ENCODE data around the gene TUBE1. TPM values are rescaled to one million over a fixed set of nuclear protein-coding genes. Genes with fewer than 3 reads are reported as not detected.

The TUBE1 gene
- total RNA-seq, 4 donors from 2014 or later = 33.6 to 75.1 (median 54.0) TPM

DNA sequence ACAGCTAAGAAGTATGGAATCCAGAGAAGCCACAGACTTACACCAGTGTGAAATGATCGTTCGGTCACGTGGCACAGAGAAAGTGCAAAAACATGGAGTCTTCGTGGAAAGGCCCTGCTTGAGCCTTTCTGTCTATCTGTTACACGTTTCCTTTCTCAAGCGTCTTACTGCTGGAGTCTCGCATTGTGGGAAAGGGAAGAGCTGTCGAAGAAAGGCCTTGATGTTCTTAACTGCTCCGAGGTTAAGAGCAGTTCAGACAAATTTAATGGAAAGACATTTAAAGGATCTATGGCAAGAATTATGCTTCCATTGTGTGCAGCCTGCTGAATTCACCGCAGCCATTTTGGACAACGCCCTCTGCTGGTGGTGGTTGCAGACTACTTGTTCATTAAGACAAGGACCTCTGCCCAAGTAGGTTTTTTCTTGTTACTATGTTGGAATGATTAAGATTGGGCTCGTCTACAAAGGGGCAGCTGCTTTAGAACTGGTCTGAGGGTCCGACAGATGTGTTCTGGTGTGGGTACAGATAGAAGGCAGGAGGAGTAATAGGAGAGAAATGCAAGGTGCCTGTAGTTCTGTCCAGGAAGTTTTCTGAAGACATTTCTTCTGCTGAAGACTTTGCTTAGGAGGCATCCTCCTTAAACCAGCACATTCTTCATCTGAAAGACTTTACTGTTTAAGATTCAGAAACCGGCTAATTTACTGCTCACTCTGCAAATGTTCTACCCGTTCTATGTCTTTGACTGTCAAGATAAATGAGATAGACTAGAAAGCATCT is 58.0 kb downstream of the TUBE1 start:
- DNase-seq = peak in 1 of 2 donors; percentile 60
- no peak overlapping the region for H3K27ac ChIP-seq
- intact Hi-C loops (cut with DNase I; ENCODE audit: low total_unique reads) = no loop called here
- no peaks in the 10 kb centered on the region for H3K27me3 ChIP-seq
- no peaks in the 10 kb centered on the region for H3K9me3 ChIP-seq
- TF ChIP-seq, protein P1, sequence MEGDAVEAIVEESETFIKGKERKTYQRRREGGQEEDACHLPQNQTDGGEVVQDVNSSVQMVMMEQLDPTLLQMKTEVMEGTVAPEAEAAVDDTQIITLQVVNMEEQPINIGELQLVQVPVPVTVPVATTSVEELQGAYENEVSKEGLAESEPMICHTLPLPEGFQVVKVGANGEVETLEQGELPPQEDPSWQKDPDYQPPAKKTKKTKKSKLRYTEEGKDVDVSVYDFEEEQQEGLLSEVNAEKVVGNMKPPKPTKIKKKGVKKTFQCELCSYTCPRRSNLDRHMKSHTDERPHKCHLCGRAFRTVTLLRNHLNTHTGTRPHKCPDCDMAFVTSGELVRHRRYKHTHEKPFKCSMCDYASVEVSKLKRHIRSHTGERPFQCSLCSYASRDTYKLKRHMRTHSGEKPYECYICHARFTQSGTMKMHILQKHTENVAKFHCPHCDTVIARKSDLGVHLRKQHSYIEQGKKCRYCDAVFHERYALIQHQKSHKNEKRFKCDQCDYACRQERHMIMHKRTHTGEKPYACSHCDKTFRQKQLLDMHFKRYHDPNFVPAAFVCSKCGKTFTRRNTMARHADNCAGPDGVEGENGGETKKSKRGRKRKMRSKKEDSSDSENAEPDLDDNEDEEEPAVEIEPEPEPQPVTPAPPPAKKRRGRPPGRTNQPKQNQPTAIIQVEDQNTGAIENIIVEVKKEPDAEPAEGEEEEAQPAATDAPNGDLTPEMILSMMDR (IDR thresholded peaks at IDR 0.05) = peak; percentile 29 to 62 (median 44)
- no peak for TF ChIP-seq POLR2A (IDR thresholded peaks at IDR 0.05)
- H3K4me3 ChIP-seq = no peak overlapping the region
- no peaks in the 10 kb centered on the region for H3K4me1 ChIP-seq
- no peaks in the 10 kb centered on the region for H3K36me3 ChIP-seq

- H3K27me3 ChIP-seq = no peaks in the 10 kb centered on the region
- no peak overlapping the region for H3K4me3 ChIP-seq
- H3K9me3 ChIP-seq = no peaks in the 10 kb centered on the region
- no peak for DNase-seq
- H3K4me1 ChIP-seq = no peaks in the 10 kb centered on the region
- H3K36me3 ChIP-seq = no peaks in the 10 kb centered on the region
- intact Hi-C loops (cut with DNase I; ENCODE audit: low total_unique reads) = no loop called here
- TF ChIP-seq, protein P1 (IDR thresholded peaks at IDR 0.05) = no peak
- no peak for TF ChIP-seq POLR2A (IDR thresholded peaks at IDR 0.05)
- no peak overlapping the region for H3K27ac ChIP-seq
These were observed 59.2 kb downstream of the TUBE1 start for GRCh38 chr6:112027942-112028674.

- intact Hi-C loops (cut with DNase I; ENCODE audit: low total_unique reads) = no loop called here
- no peak overlapping the region for H3K4me3 ChIP-seq
- TF ChIP-seq, protein P1 (IDR thresholded peaks at IDR 0.05) = no peak
- TF ChIP-seq POLR2A (IDR thresholded peaks at IDR 0.05) = no peak
- H3K27ac ChIP-seq = no peak overlapping the region
- no peaks in the 10 kb centered on the region for H3K4me1 ChIP-seq
- H3K9me3 ChIP-seq = no peaks in the 10 kb centered on the region
- no peaks in the 10 kb centered on the region for H3K27me3 ChIP-seq
- no peak for DNase-seq
- H3K36me3 ChIP-seq = no peaks in the 10 kb centered on the region
These were observed 60.3 kb downstream of the TUBE1 start for GRCh38 chr6:112026933-112027332.

GRCh38 chr6:112024464-112024863 is 62.8 kb downstream of the TUBE1 start:
- Histone ChIP-seq H3K9me3 (no peaks in the 10 kb centered on the region), H3K36me3 (no peaks in the 10 kb centered on the region), H3K27me3 (no peaks in the 10 kb centered on the region), H3K4me3 (no peak overlapping the region), H3K27ac (no peak overlapping the region), H3K4me1 (no peaks in the 10 kb centered on the region)
- intact Hi-C loops (cut with DNase I; ENCODE audit: low total_unique reads) = no loop called here
- TF ChIP-seq POLR2A (IDR thresholded peaks at IDR 0.05) = no peak
- TF ChIP-seq, protein P1 (IDR thresholded peaks at IDR 0.05) = no peak
- no peak for DNase-seq

- TF ChIP-seq, protein P1 (IDR thresholded peaks at IDR 0.05) = no peak
- TF ChIP-seq POLR2A (IDR thresholded peaks at IDR 0.05) = no peak
- no peaks in the 10 kb centered on the region for H3K27me3 ChIP-seq
- H3K36me3 ChIP-seq = no peaks in the 10 kb centered on the region
- DNase-seq = no peak
- no peak overlapping the region for H3K4me3 ChIP-seq
- H3K4me1 ChIP-seq = no peaks in the 10 kb centered on the region
- no peaks in the 10 kb centered on the region for H3K9me3 ChIP-seq
- H3K27ac ChIP-seq = no peak overlapping the region
- intact Hi-C loops (cut with DNase I; ENCODE audit: low total_unique reads) = no loop called here
These were observed 64.5 kb downstream of the TUBE1 start for GRCh38 chr6:112022749-112023148.
